ENCODE results near the gene NFKB2.

The NFKB2 gene

GRCh38 chr10:102451105-102451969, 55.8 kb downstream of the NFKB2 start, which contains the start of gene C10orf95:
C10orf95 (minus strand) TSS chr10:102451543; CDS start chr10:102451093, 450 bp downstream.
- DNase-seq (ENCODE audit: low read depth) = no peak

All from CMK (cell line).